Measurements from ENCODE around the gene MACROH2A1.

The MACROH2A1 gene

GRCh38 chr5:135339189-135339588 lies 59.8 kb downstream of the MACROH2A1 start:
- TF ChIP-seq PATZ1 (CRISPR knock-in tag; IDR thresholded peaks at IDR 0.05; ENCODE audit: borderline replicate concordance) (no peak), BACH2 (CRISPR knock-in tag; IDR thresholded peaks at IDR 0.05; ENCODE audit: borderline replicate concordance) (no peak), ISL1 (CRISPR knock-in tag; IDR thresholded peaks at IDR 0.05) (no peak), TOX (CRISPR knock-in tag; IDR thresholded peaks at IDR 0.05; ENCODE audit: borderline replicate concordance) (no peak), TCF4 (CRISPR knock-in tag; IDR thresholded peaks at IDR 0.05; ENCODE audit: borderline replicate concordance) (no peak), ZNF70 (CRISPR knock-in tag; IDR thresholded peaks at IDR 0.05) (no peak), CREB5 (CRISPR knock-in tag; IDR thresholded peaks at IDR 0.05; ENCODE audit: low read depth) (no peak), ZFP3 (CRISPR knock-in tag; IDR thresholded peaks at IDR 0.05) (no peak), CSRNP3 (CRISPR knock-in tag; IDR thresholded peaks at IDR 0.05) (no peak), ARNTL (CRISPR knock-in tag; IDR thresholded peaks at IDR 0.05; ENCODE audit: borderline replicate concordance, low read depth) (no peak), ZNF565 (CRISPR knock-in tag; conservative IDR thresholded peaks at IDR 0.05; ENCODE audit: low read depth) (no peak), CSDC2 (CRISPR knock-in tag; IDR thresholded peaks at IDR 0.05) (no peak), ZFP30 (CRISPR knock-in tag; IDR thresholded peaks at IDR 0.05) (no peak), ZC3H10 (CRISPR knock-in tag; IDR thresholded peaks at IDR 0.05) (no peak), POU6F1 (CRISPR knock-in tag; IDR thresholded peaks at IDR 0.05; ENCODE audit: borderline replicate concordance, low read depth) (no peak), OSR1 (CRISPR knock-in tag; IDR thresholded peaks at IDR 0.05) (no peak), ESRRG (CRISPR knock-in tag; IDR thresholded peaks at IDR 0.05) (no peak)
- ATAC-seq = no peak

GRCh38 chr5:135337064-135337463 lies 62.0 kb downstream of the MACROH2A1 start:
- ATAC-seq = peak; percentile 27
- TF ChIP-seq POU6F1 (CRISPR knock-in tag; IDR thresholded peaks at IDR 0.05; ENCODE audit: borderline replicate concordance, low read depth) (no peak), ZFP30 (CRISPR knock-in tag; IDR thresholded peaks at IDR 0.05) (no peak), CSRNP3 (CRISPR knock-in tag; IDR thresholded peaks at IDR 0.05) (no peak), SNAI2 (CRISPR knock-in tag; IDR thresholded peaks at IDR 0.05) (no peak), CSDC2 (CRISPR knock-in tag; IDR thresholded peaks at IDR 0.05) (no peak), BACH2 (CRISPR knock-in tag; IDR thresholded peaks at IDR 0.05; ENCODE audit: borderline replicate concordance) (no peak), ZNF70 (CRISPR knock-in tag; IDR thresholded peaks at IDR 0.05) (no peak), ESRRG (CRISPR knock-in tag; IDR thresholded peaks at IDR 0.05) (no peak), GLIS3 (CRISPR knock-in tag; IDR thresholded peaks at IDR 0.05) (no peak), TCF4 (CRISPR knock-in tag; IDR thresholded peaks at IDR 0.05; ENCODE audit: borderline replicate concordance) (no peak), TSHZ2 (CRISPR knock-in tag; IDR thresholded peaks at IDR 0.05) (no peak), ZC3H10 (CRISPR knock-in tag; IDR thresholded peaks at IDR 0.05) (no peak), CREB5 (CRISPR knock-in tag; IDR thresholded peaks at IDR 0.05; ENCODE audit: low read depth) (no peak), ZNF8 (CRISPR knock-in tag; IDR thresholded peaks at IDR 0.05) (no peak), OSR1 (CRISPR knock-in tag; IDR thresholded peaks at IDR 0.05) (no peak), ISL1 (CRISPR knock-in tag; IDR thresholded peaks at IDR 0.05) (no peak)

Measured in SK-N-SH treated with all-trans-retinoic acid at 6 μM for 48 hours (cell line).